Karpas-422 (cell line): ENCODE data around the gene ALDH7A1. TPM values are rescaled to one million over a fixed set of nuclear protein-coding genes. Genes with fewer than 3 reads are reported as not detected.
A peak's percentile ranks its signal among the peaks of the same experiment; 100 is the strongest.
"Not testable (repeated sequence)": the region's sequence is repeated elsewhere in the genome, so short reads cannot be mapped to it uniquely, and the experiment has no call there.

Experiments
- DNase-seq: peaks from one replicate; pipeline ENCODE4 v3.0.0-alpha.2; 2015
- H2AFZ ChIP-seq: fragments of 200-600 bp; sonication (generic); 2 replicates; pipeline ENCODE4 v1.6.1; 2014; ENCODE audit warnings: antibody characterized with exemption, low read length, mixed read lengths
- H3K27ac ChIP-seq: fragments of 200-600 bp; sonication (generic); 2 replicates; pipeline ENCODE4 v1.5.1; 2014; ENCODE audit warnings: mild to moderate bottlenecking, low read length, moderate library complexity
- H3K27me3 ChIP-seq: fragments of 200-600 bp; sonication (generic); 2 replicates; pipeline ENCODE4 v1.6.1; 2014; ENCODE audit warnings: low read length, mixed read lengths
- H3K36me3 ChIP-seq: fragments of 200-600 bp; sonication (generic); 2 replicates; pipeline ENCODE4 v1.6.1; 2014; ENCODE audit warnings: low read length, mixed read lengths; ENCODE audit not compliant: insufficient read depth
- H3K4me1 ChIP-seq: fragments of 200-600 bp; sonication (generic); 2 replicates; pipeline ENCODE4 v1.6.1; 2014; ENCODE audit warnings: mild to moderate bottlenecking, low read length, mixed read lengths
- H3K4me2 ChIP-seq: fragments of 200-600 bp; sonication (generic); 2 replicates; pipeline ENCODE4 v1.6.1; 2014; ENCODE audit warnings: low read length, low read depth, mild to moderate bottlenecking; ENCODE audit not compliant: poor library complexity, severe bottlenecking
- H3K4me3 ChIP-seq: fragments of 200-600 bp; sonication (generic); 2 replicates; pipeline ENCODE4 v1.5.1; 2014; ENCODE audit warnings: mild to moderate bottlenecking, antibody characterized with exemption, low read length, mixed read lengths
- H3K79me2 ChIP-seq: fragments of 200-600 bp; sonication (generic); 2 replicates; pipeline ENCODE4 v1.6.1; 2014; ENCODE audit warnings: mild to moderate bottlenecking, low read length, mixed read lengths
- H3K9ac ChIP-seq: fragments of 200-600 bp; sonication (generic); 2 replicates; pipeline ENCODE4 v1.6.0; 2014; ENCODE audit warnings: low read length
- H3K9me2 ChIP-seq: fragments of 200-600 bp; sonication (generic), shearing (Covaris generic); replicated peaks from 2 replicates; pipeline ENCODE4 v1.6.0; 2014; ENCODE audit warnings: mild to moderate bottlenecking, low read length, moderate library complexity; ENCODE audit not compliant: insufficient read depth
- H3K9me3 ChIP-seq: fragments of 300-700, 200-600 bp; sonication (generic); 2 replicates; pipeline ENCODE4 v1.6.1; 2014; ENCODE audit warnings: low read length, mixed read lengths
- H4K20me1 ChIP-seq: fragments of 200-600 bp; sonication (generic); 2 replicates; pipeline ENCODE4 v1.6.1; 2014; ENCODE audit warnings: mild to moderate bottlenecking, antibody characterized with exemption, low read length, low read depth; ENCODE audit not compliant: insufficient read depth
- total RNA-seq: library from RNA; depleted of rRNA; stranded (reverse); fragments of >200 nt; shearing (Covaris generic); gene quantifications from 2 replicates; pipeline ENCODE4 v1.2.3, GENCODE V29; 2014; ENCODE audit warnings: low replicate concordance

The ALDH7A1 gene
- total RNA-seq, 1 experiment from 2014 or later, result not detected

DNA sequence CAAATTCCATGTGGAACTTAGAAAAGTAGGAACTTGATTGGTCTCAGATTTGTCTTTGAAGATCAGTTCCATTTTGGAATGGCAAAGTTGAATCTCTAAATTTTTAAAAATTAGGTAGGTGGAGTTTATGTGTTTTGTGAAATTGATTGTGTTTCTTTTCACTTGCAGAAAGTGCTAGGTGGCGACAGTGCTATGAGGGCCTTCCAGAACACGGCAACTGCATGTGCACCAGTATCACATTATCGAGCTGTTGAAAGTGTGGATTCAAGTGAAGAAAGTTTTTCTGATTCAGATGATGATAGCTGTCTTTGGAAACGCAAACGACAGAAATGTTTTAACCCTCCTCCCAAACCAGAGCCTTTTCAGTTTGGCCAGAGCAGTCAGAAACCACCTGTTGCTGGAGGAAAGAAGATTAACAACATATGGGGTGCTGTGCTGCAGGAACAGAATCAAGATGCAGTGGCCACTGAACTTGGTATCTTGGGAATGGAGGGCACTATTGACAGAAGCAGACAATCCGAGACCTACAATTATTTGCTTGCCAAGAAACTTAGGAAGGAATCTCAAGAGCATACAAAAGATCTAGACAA is 8.5 kb upstream of the ALDH7A1 start:
- no peak overlapping the region for H3K9ac ChIP-seq
- H3K9me2 ChIP-seq, result no peaks in the 10 kb centered on the region
- no peaks in the 10 kb centered on the region for H3K9me3 ChIP-seq
- H3K36me3 ChIP-seq, result peaks cover 27% of the 10 kb centered on the region; the same call in 1 of the 2 replicates
- no peaks in the 10 kb centered on the region for H3K27me3 ChIP-seq
- no peak overlapping the region for H3K4me3 ChIP-seq
- peaks cover 74% of the 10 kb centered on the region for H3K79me2 ChIP-seq
- no peak overlapping the region for H3K27ac ChIP-seq
- no peak overlapping the region for H3K4me2 ChIP-seq
- H3K4me1 ChIP-seq, result peaks cover 21% of the 10 kb centered on the region
- peaks cover 25% of the 10 kb centered on the region for H4K20me1 ChIP-seq
- no peak for DNase-seq
- no peak overlapping the region for H2AFZ ChIP-seq

DNA sequence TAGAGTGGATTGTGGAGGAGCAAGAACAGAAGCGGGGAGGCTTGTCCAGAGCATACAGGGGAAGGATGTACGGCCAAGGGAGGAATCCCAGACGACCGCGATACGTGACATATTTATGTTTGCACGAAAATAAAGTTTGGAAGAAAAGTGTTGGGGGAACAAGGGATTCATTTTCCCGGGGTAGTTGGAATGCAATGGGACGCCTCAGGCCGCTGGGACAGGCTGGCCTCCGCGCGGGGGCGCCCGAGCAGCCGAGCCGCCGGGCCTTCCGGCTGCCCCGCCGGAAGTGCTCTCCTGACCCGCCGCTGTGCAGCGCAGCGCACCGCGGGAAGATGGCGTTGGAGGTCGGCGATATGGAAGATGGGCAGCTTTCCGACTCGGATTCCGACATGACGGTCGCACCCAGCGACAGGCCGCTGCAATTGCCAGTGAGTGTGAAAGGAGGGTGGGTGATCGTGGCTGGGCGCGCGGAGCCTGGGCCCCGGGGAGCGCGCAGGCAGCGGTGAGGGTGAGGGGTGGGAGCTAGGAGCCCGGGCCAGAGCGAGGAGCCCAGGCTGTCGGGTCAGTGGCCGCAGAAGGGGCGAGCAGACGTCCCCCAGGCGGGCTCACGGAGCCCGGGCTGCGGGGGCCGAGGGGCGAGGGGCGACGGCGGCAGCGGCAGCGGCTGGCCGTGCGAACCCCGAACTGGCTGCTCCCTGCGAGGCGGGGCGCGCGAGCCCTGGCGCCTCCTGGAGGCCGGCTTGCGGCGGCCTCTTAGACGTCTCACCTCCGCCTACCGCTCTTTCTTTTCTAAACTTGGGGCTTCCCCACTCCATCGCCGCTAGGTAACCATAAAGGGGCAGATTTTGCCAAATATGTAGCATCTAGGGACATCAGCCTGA is 5.9 kb upstream of the ALDH7A1 start, which contains the start of gene PHAX:
Gene PHAX, plus strand, starts transcription at position 317 of the 881 bp plus-strand sequence. Its CDS starts 16 bp downstream, at position 333.
- H3K9me2 ChIP-seq, result no peaks in the 10 kb centered on the region
- H3K27ac ChIP-seq, result no peak within 1 kb of the TSS
- H2AFZ ChIP-seq, result peak within 1 kb of the TSS; percentile 98
- H3K27me3 ChIP-seq, result no peaks in the 10 kb centered on the region
- H3K79me2 ChIP-seq, result peaks cover 49% of the 10 kb centered on the region
- DNase-seq, result peak; percentile 89
- peaks cover 21% of the 10 kb centered on the region for H3K4me1 ChIP-seq
- peaks cover 15% of the 10 kb centered on the region; the same call in 1 of the 2 replicates for H3K36me3 ChIP-seq
- peaks cover 14% of the 10 kb centered on the region for H4K20me1 ChIP-seq
- H3K4me2 ChIP-seq, result peak within 1 kb of the TSS; percentile 73
- peak within 1 kb of the TSS; percentile 92 for H3K9ac ChIP-seq
- H3K9me3 ChIP-seq, result no peaks in the 10 kb centered on the region
- H3K4me3 ChIP-seq, result peak within 1 kb of the TSS; percentile 84

DNA sequence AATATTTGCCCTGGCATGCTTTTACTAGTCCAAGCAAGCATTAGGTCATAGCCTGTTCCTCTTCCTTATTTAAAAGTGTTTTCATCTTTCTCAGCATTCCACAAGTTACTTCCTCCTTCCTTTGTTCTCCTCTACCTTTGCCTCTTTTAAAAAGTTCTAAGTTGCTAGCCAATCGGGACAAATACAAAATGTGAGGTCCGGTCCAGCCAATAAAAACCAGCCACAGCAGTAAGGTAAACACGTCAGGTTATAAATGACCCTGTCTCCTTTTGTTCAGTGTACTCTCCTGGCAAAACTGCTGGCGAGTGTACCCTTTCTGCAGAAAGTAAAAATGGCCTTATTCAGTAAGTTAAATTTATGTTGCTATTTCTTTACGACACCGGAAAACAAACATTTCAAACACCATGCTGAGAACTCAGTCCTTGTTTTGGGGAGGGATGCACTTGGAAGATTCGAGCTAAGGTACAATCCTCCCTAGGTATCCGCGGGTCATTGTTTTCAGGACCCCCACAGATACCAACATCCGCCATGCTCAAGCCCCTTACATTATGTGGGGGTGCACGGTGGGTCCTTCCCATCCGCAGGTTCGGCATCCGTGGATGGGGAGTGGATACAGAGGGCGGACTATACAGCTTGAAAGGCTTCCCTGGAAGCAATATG is 5.1 kb upstream of the ALDH7A1 start:
- not testable (repeated sequence) for H3K27ac ChIP-seq, H3K9me3 ChIP-seq, H3K27me3 ChIP-seq, H3K9me2 ChIP-seq, DNase-seq
- Histone ChIP-seq H3K36me3 (peaks cover 12% of the 10 kb centered on the region; the same call in 1 of the 2 replicates), H3K79me2 (peaks cover 41% of the 10 kb centered on the region), H2AFZ (peak overlapping the region; percentile 98), H3K9ac (peak overlapping the region; percentile 92), H3K4me1 (peaks cover 21% of the 10 kb centered on the region), H3K4me2 (peak overlapping the region; percentile 18), H4K20me1 (peaks cover 12% of the 10 kb centered on the region; the same call in 1 of the 2 replicates), H3K4me3 (peak overlapping the region; percentile 84)

DNA sequence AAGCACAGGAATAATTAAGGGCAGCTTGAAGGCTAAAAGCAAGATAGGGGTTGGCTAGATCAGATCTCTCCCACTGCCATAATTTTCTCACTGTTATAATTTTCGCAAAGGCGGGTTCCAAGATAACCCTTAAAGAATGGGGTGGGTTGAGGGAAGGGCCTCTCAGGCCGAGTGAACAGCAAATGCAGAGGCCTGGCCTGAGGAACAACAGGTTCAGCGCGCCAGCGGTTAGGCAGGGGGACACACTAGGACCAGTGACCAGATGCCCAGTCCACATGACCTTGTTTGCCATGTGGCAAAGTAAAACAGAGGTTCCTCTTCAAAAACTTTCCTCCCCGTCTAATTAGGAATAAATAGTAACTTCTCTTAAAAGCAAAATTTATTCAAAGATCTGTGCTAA is 4.5 kb upstream of the ALDH7A1 start:
- no peak overlapping the region for H2AFZ ChIP-seq
- no peak overlapping the region for H3K27ac ChIP-seq
- DNase-seq, result no peak
- peaks cover 21% of the 10 kb centered on the region for H3K4me1 ChIP-seq
- no peak overlapping the region for H3K4me2 ChIP-seq
- no peaks in the 10 kb centered on the region for H3K27me3 ChIP-seq
- H3K4me3 ChIP-seq, result no peak overlapping the region
- peaks cover 12% of the 10 kb centered on the region; the same call in 1 of the 2 replicates for H4K20me1 ChIP-seq
- H3K9me2 ChIP-seq, result no peaks in the 10 kb centered on the region
- no peak overlapping the region for H3K9ac ChIP-seq
- H3K79me2 ChIP-seq, result peaks cover 37% of the 10 kb centered on the region
- H3K9me3 ChIP-seq, result no peaks in the 10 kb centered on the region
- H3K36me3 ChIP-seq, result peaks cover 9% of the 10 kb centered on the region; the same call in 1 of the 2 replicates

DNA sequence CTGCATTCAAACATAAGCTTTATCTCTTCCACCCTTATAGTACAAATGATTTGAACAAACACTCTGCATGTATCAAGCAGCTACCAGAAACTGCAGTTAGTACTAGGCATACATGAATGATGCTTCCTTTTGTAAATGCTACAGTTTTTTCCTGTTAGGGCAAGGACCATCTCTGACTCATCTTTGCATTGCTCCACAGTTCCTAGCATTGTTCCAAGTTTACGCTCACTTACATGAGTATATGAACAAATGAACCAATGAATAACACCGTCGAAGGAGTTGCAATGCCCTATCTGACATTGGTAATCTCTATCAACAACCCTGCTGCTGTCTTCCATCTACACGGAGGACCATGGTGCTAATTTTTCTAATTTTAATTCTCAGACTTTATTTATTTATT is 2.1 kb upstream of the ALDH7A1 start:
- no peak overlapping the region for H3K4me2 ChIP-seq
- no peak for DNase-seq

DNA sequence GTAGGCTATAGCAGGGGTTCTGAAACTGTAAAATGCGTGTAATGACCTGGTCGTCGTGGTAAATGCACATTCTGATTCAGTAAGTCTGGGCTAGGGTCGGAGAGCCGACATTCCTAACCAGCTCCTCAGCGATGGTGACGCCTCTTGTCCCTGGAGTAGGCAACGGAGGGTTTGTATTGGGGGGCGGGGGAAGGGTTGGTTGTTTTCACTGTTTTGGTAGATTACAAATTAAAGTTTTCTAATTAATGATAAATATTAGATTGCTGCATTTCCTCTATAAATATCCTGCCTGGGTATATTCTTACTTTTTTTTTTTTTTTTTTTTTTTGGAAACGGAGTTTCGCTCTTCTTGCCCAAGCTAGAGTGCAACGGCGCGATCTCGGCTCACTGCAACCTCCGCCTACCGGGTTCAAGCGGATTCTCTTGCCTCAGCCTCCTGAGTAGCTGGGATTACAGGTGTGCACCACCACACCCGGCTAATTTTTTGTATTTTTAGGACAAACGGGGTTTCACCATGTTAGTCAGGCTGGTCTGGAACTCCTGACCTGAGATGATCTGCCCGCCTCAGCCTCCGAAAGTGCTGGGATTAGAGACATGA is 566 bp upstream of the ALDH7A1 start:
- no peaks in the 10 kb centered on the region for H3K36me3 ChIP-seq
- no peak overlapping the region for H3K4me3 ChIP-seq
- no peaks in the 10 kb centered on the region for H3K9me3 ChIP-seq
- H3K4me1 ChIP-seq, result no peaks in the 10 kb centered on the region
- H3K4me2 ChIP-seq, result no peak overlapping the region
- H3K27ac ChIP-seq, result no peak overlapping the region
- H2AFZ ChIP-seq, result no peak overlapping the region
- no peaks in the 10 kb centered on the region for H4K20me1 ChIP-seq
- H3K79me2 ChIP-seq, result no peaks in the 10 kb centered on the region
- no peaks in the 10 kb centered on the region for H3K27me3 ChIP-seq
- H3K9ac ChIP-seq, result no peak overlapping the region
- no peaks in the 10 kb centered on the region for H3K9me2 ChIP-seq
- DNase-seq, result no peak

More for the DNA sequence above, 2.1 kb upstream of the ALDH7A1 start:
- Histone ChIP-seq H3K79me2 (peaks cover 14% of the 10 kb centered on the region), H2AFZ (no peak overlapping the region), H4K20me1 (peaks cover 9% of the 10 kb centered on the region; the same call in 1 of the 2 replicates), H3K36me3 (no peaks in the 10 kb centered on the region), H3K9me2 (no peaks in the 10 kb centered on the region), H3K9me3 (no peaks in the 10 kb centered on the region), H3K4me3 (no peak overlapping the region), H3K4me1 (peaks cover 8% of the 10 kb centered on the region), H3K9ac (no peak overlapping the region), H3K27ac (no peak overlapping the region), H3K27me3 (no peaks in the 10 kb centered on the region)

DNA sequence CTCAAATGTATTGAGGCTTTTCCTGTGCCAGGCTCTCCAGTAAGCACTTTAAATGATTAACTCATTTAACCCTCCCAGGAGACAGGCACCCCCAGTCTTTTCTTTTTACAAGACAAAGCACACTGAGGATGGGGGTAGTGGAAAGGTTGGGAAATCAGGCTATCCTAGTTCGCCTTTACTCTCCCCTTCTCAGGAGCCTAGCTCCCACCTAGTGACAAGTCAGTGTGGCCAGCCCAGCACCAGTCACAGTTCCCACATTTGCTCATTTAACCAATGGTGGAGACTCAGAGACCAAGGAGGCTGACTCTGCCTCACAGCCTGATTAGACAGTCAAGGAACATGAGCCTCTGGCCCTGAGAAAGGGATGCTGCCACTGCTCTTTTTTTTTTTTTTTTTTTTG is 3.5 kb downstream of the ALDH7A1 start:
- Histone ChIP-seq H3K27ac (no peak overlapping the region), H3K79me2 (no peaks in the 10 kb centered on the region), H3K9me3 (no peaks in the 10 kb centered on the region), H3K4me1 (no peaks in the 10 kb centered on the region), H3K36me3 (no peaks in the 10 kb centered on the region), H2AFZ (no peak overlapping the region), H3K27me3 (no peaks in the 10 kb centered on the region), H3K9me2 (no peaks in the 10 kb centered on the region), H4K20me1 (no peaks in the 10 kb centered on the region), H3K4me3 (no peak overlapping the region), H3K9ac (no peak overlapping the region), H3K4me2 (no peak overlapping the region)
- DNase-seq, result no peak
